GM12801 (cell line): ENCODE results near the gene ADAM12.

Source experiments
- CTCF ChIP-seq: IDR thresholded peaks from one replicate; pipeline ENCODE4 v1.5.1; 2011; ENCODE audit warnings: control low read depth; ENCODE audit not compliant: insufficient read length; ENCODE audit errors: extremely low read depth

The ADAM12 gene

DNA sequence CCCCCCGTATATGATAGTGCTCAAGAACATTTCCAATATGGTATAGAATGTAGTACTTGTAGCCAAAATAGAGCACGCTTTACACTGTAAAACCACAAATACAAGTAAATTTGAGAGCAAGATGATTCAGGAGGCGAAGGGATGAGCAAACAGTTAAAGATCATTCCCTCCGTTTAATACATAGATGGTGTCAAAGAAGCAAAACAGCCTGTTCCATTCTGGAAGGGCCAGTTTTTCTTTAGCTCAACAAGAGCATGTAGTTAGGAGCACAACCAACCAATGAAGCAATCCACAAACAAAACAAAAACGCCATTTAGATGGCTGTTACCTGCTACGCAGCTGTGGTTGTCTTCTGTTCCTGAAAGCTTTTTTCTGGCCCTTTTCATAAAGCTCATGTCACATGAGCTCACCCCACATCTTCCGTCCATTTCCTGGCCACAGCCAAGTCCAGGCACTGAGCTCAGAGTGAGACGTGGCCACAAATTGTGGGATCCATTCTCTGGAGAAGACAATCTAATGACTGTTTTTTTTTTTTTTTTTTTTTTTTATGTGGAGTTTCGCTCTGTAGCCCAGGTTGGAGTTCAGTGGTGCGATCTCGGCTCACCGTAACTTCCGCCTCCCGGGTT is 306.3 kb downstream of the ADAM12 start:
- no peak for TF ChIP-seq CTCF

GRCh38 chr10:126080879-126081411 is 307.3 kb downstream of the ADAM12 start:
- no peak for TF ChIP-seq CTCF

DNA sequence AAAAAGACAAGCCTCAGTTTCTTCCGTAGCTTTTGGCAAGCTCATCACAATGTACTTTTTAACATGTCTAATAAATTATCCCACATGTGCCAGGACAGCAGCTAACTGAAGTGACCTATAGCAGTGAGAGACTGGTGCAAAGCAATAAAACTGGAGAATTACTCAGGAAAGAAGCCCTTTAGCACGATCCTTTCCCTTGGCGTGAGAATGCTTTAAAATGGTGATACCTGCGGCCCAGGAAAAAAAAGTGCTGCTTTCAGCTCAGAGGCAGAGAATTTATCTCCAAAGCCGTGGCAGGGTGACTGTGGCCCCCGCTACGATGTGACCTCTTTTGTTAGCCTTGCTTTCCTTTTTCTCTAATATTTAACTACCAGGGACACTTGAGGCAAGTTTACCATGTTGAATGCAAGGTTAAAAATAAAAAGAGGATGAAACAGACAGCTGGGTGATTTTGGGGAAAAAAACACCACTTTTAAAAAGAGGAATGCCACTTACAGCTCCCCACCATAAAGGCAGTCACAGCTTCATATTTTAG is 307.9 kb downstream of the ADAM12 start:
- no peak for TF ChIP-seq CTCF

DNA sequence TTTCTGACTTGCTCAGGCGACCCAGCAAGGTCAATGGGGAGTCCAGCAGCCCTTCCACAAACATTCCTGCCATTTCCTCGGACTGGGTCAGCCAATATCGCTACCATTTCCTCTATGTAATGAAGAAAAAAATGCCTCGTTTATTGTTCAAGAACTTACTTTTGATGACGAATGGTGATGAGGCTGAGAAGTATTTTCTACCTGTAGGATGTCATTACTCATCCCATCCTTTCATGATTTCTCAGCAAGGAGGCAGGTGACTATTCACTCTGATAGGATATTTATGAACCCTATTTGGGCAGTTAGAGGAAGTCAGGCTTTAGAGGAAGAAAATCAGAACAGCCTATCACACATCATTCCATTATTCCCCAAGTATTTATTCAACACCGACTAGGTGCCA is 313.3 kb downstream of the ADAM12 start:
- no peak for TF ChIP-seq CTCF

- no peak for TF ChIP-seq CTCF
Observed at GRCh38 chr10:126074291-126074690, 314.0 kb downstream of the ADAM12 start.

DNA sequence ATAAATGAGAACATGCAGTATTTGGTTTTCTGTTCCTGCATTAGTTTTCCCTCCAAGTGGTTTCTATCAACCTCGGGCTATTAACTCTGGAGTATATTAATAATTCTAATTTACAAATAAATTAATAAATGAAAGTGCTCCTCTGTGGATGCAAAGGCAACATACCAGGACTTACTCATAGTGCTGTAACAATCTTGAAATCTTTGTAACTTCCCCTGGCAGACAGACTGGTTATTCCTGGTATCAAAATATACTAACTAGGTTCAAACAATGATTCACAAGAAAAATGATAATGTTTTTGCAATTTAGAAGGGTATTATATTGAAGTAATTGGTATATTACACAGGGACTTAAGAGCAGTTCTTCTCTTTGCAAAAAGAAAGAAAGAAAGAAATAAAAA is 314.7 kb downstream of the ADAM12 start:
- TF ChIP-seq CTCF: no peak

- no peak for TF ChIP-seq CTCF
Observed at GRCh38 chr10:126072622-126073021, 315.7 kb downstream of the ADAM12 start.
